ENCODE data around the gene TMEM63A. TPM values are rescaled to one million over a fixed set of nuclear protein-coding genes. Genes with fewer than 3 reads are reported as not detected.
A peak's percentile ranks its signal among the peaks of the same experiment; 100 is the strongest.

The TMEM63A gene
- total RNA-seq, 1 experiment from 2014 or later = 4.0 TPM

GRCh38 chr1:225886159-225887029 is 4.2 kb upstream of the TMEM63A start:
- no peak for DNase-seq (ENCODE audit: low spot score)

GRCh38 chr1:225885336-225885735 is 3.2 kb upstream of the TMEM63A start:
- no peak for DNase-seq (ENCODE audit: low spot score)

- no peak for DNase-seq (ENCODE audit: low spot score)
Observed at GRCh38 chr1:225883616-225884265, 1.6 kb upstream of the TMEM63A start.

- no peak for DNase-seq (ENCODE audit: low spot score)
Observed at GRCh38 chr1:225882694-225883615, 775 bp upstream of the TMEM63A start.

- peak; percentile 55 for DNase-seq (ENCODE audit: low spot score)
Observed at GRCh38 chr1:225881081-225881958, 860 bp downstream of the TMEM63A start.

GRCh38 chr1:225880636-225881035 is 1.5 kb downstream of the TMEM63A start:
- no peak for DNase-seq (ENCODE audit: low spot score)

- DNase-seq (ENCODE audit: low spot score) = no peak
Observed at GRCh38 chr1:225880222-225880588, 2.0 kb downstream of the TMEM63A start.

GRCh38 chr1:225879521-225880221 is 2.5 kb downstream of the TMEM63A start:
- no peak for DNase-seq (ENCODE audit: low spot score)

- no peak for DNase-seq (ENCODE audit: low spot score)
Observed at GRCh38 chr1:225878282-225878681, 3.9 kb downstream of the TMEM63A start.

GRCh38 chr1:225877580-225877979 is 4.6 kb downstream of the TMEM63A start:
- no peak for DNase-seq (ENCODE audit: low spot score)

- no peak for DNase-seq (ENCODE audit: low spot score)
Observed at GRCh38 chr1:225876900-225877510, 5.2 kb downstream of the TMEM63A start.

GRCh38 chr1:225875044-225875815 is 7.0 kb downstream of the TMEM63A start:
- no peak for DNase-seq (ENCODE audit: low spot score)

GRCh38 chr1:225874431-225874830 is 7.7 kb downstream of the TMEM63A start:
- DNase-seq (ENCODE audit: low spot score) = no peak

- no peak for DNase-seq (ENCODE audit: low spot score)
Observed at GRCh38 chr1:225873281-225873850, 8.8 kb downstream of the TMEM63A start.

- DNase-seq (ENCODE audit: low spot score) = no peak
Observed at GRCh38 chr1:225872075-225872430, 10.1 kb downstream of the TMEM63A start.

GRCh38 chr1:225871359-225872074 is 10.7 kb downstream of the TMEM63A start:
- no peak for DNase-seq (ENCODE audit: low spot score)

GRCh38 chr1:225870911-225871310 is 11.3 kb downstream of the TMEM63A start:
- no peak for DNase-seq (ENCODE audit: low spot score)

- no peak for DNase-seq (ENCODE audit: low spot score)
Observed at GRCh38 chr1:225868631-225869330, 13.4 kb downstream of the TMEM63A start.
